Adipose tissue (tissue), 3 donors: ENCODE measurements around the gene CCDC43. TPM values are rescaled to one million over a fixed set of nuclear protein-coding genes. Genes with fewer than 3 reads are reported as not detected.
"Not testable (repeated sequence)": the region's sequence is repeated elsewhere in the genome, so short reads cannot be mapped to it uniquely, and the experiment has no call there.

ENCODE experiments used
- H3K27ac ChIP-seq: one replicate; pipeline ENCODE4 v1.5.1; 2013; ENCODE audit warnings: low read depth, low read length
- WGBS, 3 donors: extraction: QIAGEN DNeasy Blood & Tissue Kit; methylation state at CpG; one replicate each; pipeline ENCODE4 v1.1.7; 2013; 5-methylcytosine and 5-hydroxymethylcytosine counted together
- polyA plus RNA-seq, 3 donors: library from polyadenylated mRNA; stranded (reverse); fragments of 200-250 nt; gene quantifications; one replicate each; pipeline ENCODE4 v1.2.3, GENCODE V29; 2013
- donor health status: healthy with polysubstance abuse.
- donor health status: Bipolar disorder and iron deficiency.
- donor health status: healthy.

Gene CCDC43
- 10 to 100 TPM in 1 of 3 donors, 1 to 10 TPM in 2; 8.6 to 18.2 (median 9.3) TPM for polyA plus RNA-seq

- 0 to 1% (median 1%) methylated on average over 51 of the region's 51 CpGs for WGBS, 3 donors
- no peak within 1 kb of the TSS for H3K27ac ChIP-seq
Measured at GRCh38 chr17:44689477-44690217, at the start of gene CCDC43. Gene CCDC43, minus strand, starts transcription at chr17:44689776. Its CDS starts 23 bp downstream, at chr17:44689753.

- WGBS, 3 donors, result 73 to 92% (median 78%) methylated on average over 3 of the region's 3 CpGs
- H3K27ac ChIP-seq, result no peak overlapping the region
Measured at GRCh38 chr17:44738214-44738906, 48.8 kb upstream of the CCDC43 start.

- WGBS, 3 donors, result 87 to 90% (median 88%) methylated on average over 12 of the region's 12 CpGs
- H3K27ac ChIP-seq, result no peak overlapping the region
Measured at GRCh38 chr17:44736551-44737240, 47.1 kb upstream of the CCDC43 start.

GRCh38 chr17:44734272-44734671, 44.7 kb upstream of the CCDC43 start:
- WGBS, 3 donors, result 79 to 95% (median 88%) methylated on average over 2 of the region's 2 CpGs
- no peak overlapping the region for H3K27ac ChIP-seq

- no peak overlapping the region for H3K27ac ChIP-seq
- 77 to 80% (median 79%) methylated on average over 5 of the region's 5 CpGs for WGBS, 3 donors
Measured at GRCh38 chr17:44733753-44734152, 44.2 kb upstream of the CCDC43 start.

- not testable (repeated sequence) for H3K27ac ChIP-seq
- 96 to 98% (median 98%) methylated on average over 6 of the region's 6 CpGs for WGBS, 3 donors
Measured at GRCh38 chr17:44726121-44726520, 36.5 kb upstream of the CCDC43 start.

GRCh38 chr17:44722254-44722653, 32.7 kb upstream of the CCDC43 start:
- WGBS, 3 donors, result 86 to 92% (median 88%) methylated on average over 5 of the region's 5 CpGs
- H3K27ac ChIP-seq, result no peak overlapping the region

- H3K27ac ChIP-seq, result no peak overlapping the region
- WGBS, 3 donors, result 97 to 98% (median 98%) methylated on average over 1 of the region's 1 CpG
Measured at GRCh38 chr17:44719444-44719843, 29.9 kb upstream of the CCDC43 start.

- H3K27ac ChIP-seq, result peak within 1 kb of the TSS; percentile 23
- WGBS, 3 donors, result 0% methylated on average over 52 of the region's 52 CpGs
Measured at GRCh38 chr17:44708401-44709263, 19.1 kb upstream of the CCDC43 start, which contains the start of gene DBF4B. Gene DBF4B, plus strand, starts transcription at chr17:44708665. Its CDS starts 156 bp downstream, at chr17:44708821.

GRCh38 chr17:44707755-44708400, 18.3 kb upstream of the CCDC43 start:
- WGBS, 3 donors, result 23 to 27% (median 26%) methylated on average over 4 of the region's 4 CpGs
- H3K27ac ChIP-seq, result no peak overlapping the region

- not testable (repeated sequence) for H3K27ac ChIP-seq
- WGBS, 3 donors, result 80 to 89% (median 87%) methylated on average over 10 of the region's 10 CpGs
Measured at GRCh38 chr17:44700288-44700687, 10.7 kb upstream of the CCDC43 start.

- 74 to 81% (median 77%) methylated on average over 11 of the region's 11 CpGs for WGBS, 3 donors
- no peak overlapping the region for H3K27ac ChIP-seq
Measured at GRCh38 chr17:44693609-44694008, 4.0 kb upstream of the CCDC43 start.

GRCh38 chr17:44690746-44691306, 1.2 kb upstream of the CCDC43 start:
- H3K27ac ChIP-seq, result not testable (repeated sequence)
- WGBS, 3 donors, result 77 to 88% (median 86%) methylated on average over 21 of the region's 21 CpGs

- WGBS, 3 donors, result 2 to 6% (median 2%) methylated on average over 13 of the region's 13 CpGs
- H3K27ac ChIP-seq, result no peak overlapping the region
Measured at GRCh38 chr17:44688675-44689476, 700 bp downstream of the CCDC43 start.

- 86 to 89% (median 87%) methylated on average over 2 of the region's 2 CpGs for WGBS, 3 donors
Measured at GRCh38 chr17:44688200-44688599, 1.4 kb downstream of the CCDC43 start.

GRCh38 chr17:44687756-44688155, 1.8 kb downstream of the CCDC43 start:
- H3K27ac ChIP-seq, result no peak overlapping the region
- 88 to 100% (median 88%) methylated on average over 1 of the region's 1 CpG for WGBS, 3 donors

More at GRCh38 chr17:44688200-44688599, 1.4 kb downstream of the CCDC43 start:
- H3K27ac ChIP-seq, result no peak overlapping the region

GRCh38 chr17:44683303-44683702, 6.3 kb downstream of the CCDC43 start:
- not testable (repeated sequence) for H3K27ac ChIP-seq
- 63 to 91% (median 70%) methylated on average over 4 of the region's 4 CpGs for WGBS, 3 donors
